Osteoblast (primary cell): Measurements from ENCODE around the gene NCOA1. TPM values are rescaled to one million over a fixed set of nuclear protein-coding genes. Genes with fewer than 3 reads are reported as not detected.
A peak's percentile ranks its signal among the peaks of the same experiment; 100 is the strongest.

Experiments
- DNase-seq: peaks from one replicate; pipeline ENCODE4 v3.0.0; 2011; ENCODE audit warnings: low spot score, mixed read lengths; ENCODE audit not compliant: insufficient read length; ENCODE audit errors: missing footprints
- H2AFZ ChIP-seq: 2 replicates; pipeline ENCODE4 v1.6.0; 2011; ENCODE audit warnings: mild to moderate bottlenecking, low read length
- H3K27ac ChIP-seq: 2 replicates; pipeline ENCODE4 v1.5.1; 2011; ENCODE audit warnings: mild to moderate bottlenecking, low read depth, low read length, moderate library complexity
- H3K27me3 ChIP-seq: 2 replicates; pipeline ENCODE4 v1.6.0; 2012; ENCODE audit warnings: mild to moderate bottlenecking, control low read depth, inconsistent platforms, low read length, moderate library complexity; ENCODE audit not compliant: insufficient read depth
- H3K36me3 ChIP-seq: 2 replicates; pipeline ENCODE4 v1.5.1; 2011; ENCODE audit warnings: mild to moderate bottlenecking, low read length, control low read depth, moderate library complexity; ENCODE audit not compliant: insufficient read depth
- H3K4me1 ChIP-seq: 2 replicates; pipeline ENCODE4 v1.5.1; 2011; ENCODE audit warnings: mild to moderate bottlenecking, low read length, control low read depth, moderate library complexity; ENCODE audit not compliant: insufficient read depth
- H3K4me2 ChIP-seq: 2 replicates; pipeline ENCODE4 v1.6.0; 2011; ENCODE audit warnings: mild to moderate bottlenecking, low read length; ENCODE audit not compliant: insufficient read depth
- H3K4me3 ChIP-seq: fragments of 200-600 bp; sonication (generic); 3 replicates; pipeline ENCODE4 v1.5.1; 2012; ENCODE audit warnings: mild to moderate bottlenecking, low read length, inconsistent platforms; ENCODE audit not compliant: insufficient read depth
- H3K79me2 ChIP-seq: 2 replicates; pipeline ENCODE4 v1.6.0; 2012; ENCODE audit warnings: mild to moderate bottlenecking, low read length, control low read depth, inconsistent platforms; ENCODE audit not compliant: insufficient read depth
- H3K9me3 ChIP-seq: 2 replicates; pipeline ENCODE4 v1.5.1; 2011; ENCODE audit warnings: low read depth, low read length, control low read depth
- H4K20me1 ChIP-seq: 2 replicates; pipeline ENCODE4 v1.6.0; 2012; ENCODE audit warnings: mild to moderate bottlenecking, low read length, control low read depth; ENCODE audit not compliant: insufficient read depth
- CTCF ChIP-seq: IDR thresholded peaks from 2 replicates; pipeline ENCODE4 v1.5.1; 2011; ENCODE audit warnings: mild to moderate bottlenecking, low read depth, low read length, moderate library complexity; ENCODE audit errors: extremely low read depth
- total RNA-seq: library from RNA; depleted of rRNA; stranded (reverse); fragments of >200 nt; gene quantifications from 2 replicates; pipeline ENCODE4 v1.2.3, GENCODE V29; 2012

NCOA1 gene
- total RNA-seq, 1 donor: 23.2 TPM

GRCh38 chr2:24816404-24816803 lies 325.4 kb downstream of the NCOA1 start:
- TF ChIP-seq CTCF: no peak
- H3K4me3 ChIP-seq: no peak overlapping the region
- H4K20me1 ChIP-seq: no peaks in the 10 kb centered on the region
- peak overlapping the region; percentile 78 for H3K27ac ChIP-seq
- DNase-seq: no peak
- H3K4me2 ChIP-seq: peak overlapping the region; percentile 3
- peak overlapping the region; percentile 4 for H2AFZ ChIP-seq
- H3K27me3 ChIP-seq: no peaks in the 10 kb centered on the region
- peaks cover 22% of the 10 kb centered on the region for H3K4me1 ChIP-seq
- peaks cover 44% of the 10 kb centered on the region for H3K79me2 ChIP-seq
- H3K9me3 ChIP-seq: no peaks in the 10 kb centered on the region
- peaks cover 43% of the 10 kb centered on the region for H3K36me3 ChIP-seq

- Histone ChIP-seq H3K79me2 (peaks cover 41% of the 10 kb centered on the region), H4K20me1 (no peaks in the 10 kb centered on the region), H3K27ac (peak overlapping the region; percentile 78), H3K4me1 (peaks cover 22% of the 10 kb centered on the region), H3K27me3 (no peaks in the 10 kb centered on the region), H2AFZ (peak overlapping the region; percentile 4), H3K36me3 (peaks cover 48% of the 10 kb centered on the region), H3K9me3 (no peaks in the 10 kb centered on the region), H3K4me2 (peak overlapping the region; percentile 3), H3K4me3 (no peak overlapping the region)
- TF ChIP-seq CTCF: no peak
- DNase-seq: peak; percentile 91
Measured at GRCh38 chr2:24816884-24817283, 325.8 kb downstream of the NCOA1 start.

- peaks cover 51% of the 10 kb centered on the region for H3K36me3 ChIP-seq
- TF ChIP-seq CTCF: no peak
- no peaks in the 10 kb centered on the region for H3K9me3 ChIP-seq
- no peaks in the 10 kb centered on the region for H4K20me1 ChIP-seq
- peak overlapping the region; percentile 44 for H2AFZ ChIP-seq
- no peak overlapping the region for H3K4me3 ChIP-seq
- H3K27ac ChIP-seq: peak overlapping the region; percentile 48
- DNase-seq: peak; percentile 84
- peaks cover 22% of the 10 kb centered on the region for H3K4me1 ChIP-seq
- H3K27me3 ChIP-seq: no peaks in the 10 kb centered on the region
- H3K79me2 ChIP-seq: peaks cover 22% of the 10 kb centered on the region
- H3K4me2 ChIP-seq: no peak overlapping the region
Measured at GRCh38 chr2:24818721-24819167, 327.7 kb downstream of the NCOA1 start.

- no peak overlapping the region for H3K4me2 ChIP-seq
- H3K9me3 ChIP-seq: no peaks in the 10 kb centered on the region
- no peak overlapping the region for H3K4me3 ChIP-seq
- peaks cover 14% of the 10 kb centered on the region for H3K79me2 ChIP-seq
- H3K36me3 ChIP-seq: peaks cover 55% of the 10 kb centered on the region
- peak; percentile 3 for DNase-seq
- no peak for TF ChIP-seq CTCF
- H3K27ac ChIP-seq: peak overlapping the region; percentile 48
- no peak overlapping the region for H2AFZ ChIP-seq
- no peaks in the 10 kb centered on the region for H4K20me1 ChIP-seq
- peaks cover 22% of the 10 kb centered on the region for H3K4me1 ChIP-seq
- no peaks in the 10 kb centered on the region for H3K27me3 ChIP-seq
Measured at GRCh38 chr2:24819442-24820174, 328.6 kb downstream of the NCOA1 start.
